Panc1 (cell line): ENCODE measurements around the gene PAX5. TPM values are rescaled to one million over a fixed set of nuclear protein-coding genes. Genes with fewer than 3 reads are reported as not detected.

Experiments
- ATAC-seq: fragments of 200-7000 bp; cut with Tn5 transposase; 2 replicates; pipeline ENCODE4 v1.9.1; 2020; ENCODE audit warnings: mild to moderate bottlenecking, moderate library complexity
- BruUV-seq: library from RNA; stranded (reverse); fragments of 400-500 nt; replicated peaks from 2 replicates; lab custom pipeline; 2021; lab: Mats Ljungman, UMichigan
- CTCF ChIA-PET: fragments of 300-600 bp; sonication (Branson Sonifier 250); formaldehyde crosslinking; loops from one replicate; lab custom pipeline; 2022; ENCODE audit warnings: antibody characterized with exemption; lab: Charles Lee
- POLR2A ChIA-PET: fragments of 300-600 bp; sonication (Branson Sonifier 250); formaldehyde crosslinking; loops from one replicate; lab custom pipeline; 2022; ENCODE audit warnings: antibody characterized with exemption; lab: Charles Lee
- DNase-seq: peaks from one replicate; pipeline ENCODE4 v3.0.0-alpha.2; 2010; ENCODE audit warnings: low read depth, low spot score
- H3K27ac ChIP-seq: 2 replicates; pipeline ENCODE4 v1.5.1; 2011; ENCODE audit warnings: mild to moderate bottlenecking, low read length, inconsistent platforms
- H3K27me3 ChIP-seq: fragments of 200-500 bp; sonication (Bioruptor generic); 2 replicates; pipeline ENCODE4 v1.6.0; 2014; ENCODE audit warnings: low read length, inconsistent platforms; ENCODE audit not compliant: control insufficient read depth, insufficient read depth
- H3K36me3 ChIP-seq: fragments of 200-500 bp; sonication (Bioruptor generic); 2 replicates; pipeline ENCODE4 v1.5.1; 2014; ENCODE audit warnings: inconsistent platforms, mild to moderate bottlenecking, low read length, moderate library complexity; ENCODE audit not compliant: control insufficient read depth, insufficient read depth
- H3K4me1 ChIP-seq: 2 replicates; pipeline ENCODE4 v1.5.1; 2011; ENCODE audit warnings: inconsistent platforms, mild to moderate bottlenecking, low read length, moderate library complexity; ENCODE audit not compliant: control insufficient read depth, insufficient read depth
- H3K4me3 ChIP-seq, 2 experiments: 2 replicates each; pipeline ENCODE4 v1.5.1; 2011 to 2012; ENCODE audit warnings: low read depth in 2 of 2, low read length in 2 of 2, mild to moderate bottlenecking in 2 of 2, inconsistent platforms in 1 of 2, moderate library complexity in 1 of 2
- H3K9me3 ChIP-seq: fragments of 200-500 bp; sonication (Bioruptor generic); 2 replicates; pipeline ENCODE4 v1.5.1; 2014; ENCODE audit warnings: low read depth, mild to moderate bottlenecking, inconsistent platforms, low read length, moderate library complexity; ENCODE audit not compliant: control insufficient read depth, insufficient read depth
- POLR2AphosphoS5 ChIP-seq: IDR thresholded peaks from 2 replicates; pipeline ENCODE4 v1.6.1; 2012; ENCODE audit warnings: mild to moderate bottlenecking, low read depth, low read length, moderate library complexity
- SIN3A ChIP-seq: IDR thresholded peaks from 2 replicates; pipeline ENCODE4 v1.6.1; 2012; ENCODE audit warnings: low read depth, mild to moderate bottlenecking, low read length, moderate library complexity, borderline replicate concordance; ENCODE audit not compliant: insufficient read depth
- TCF7L2 ChIP-seq: IDR thresholded peaks from 2 replicates; pipeline ENCODE4 v1.6.1; 2011; ENCODE audit warnings: mild to moderate bottlenecking, low read depth, low read length, inconsistent platforms
- in situ Hi-C: cut with HindIII; loops from 2 replicates; pipeline ENCODE4 v1.10.0; 2016; ENCODE audit warnings: low sequenced_read_pairs, low pct_unique_long_range_greater_than_20kb
- intact Hi-C: fragments of 100-400 bp; cut with micrococcal nuclease; formaldehyde crosslinking; loops from one replicate; pipeline ENCODE4 v1.10.0; 2022; ENCODE audit not compliant: unreplicated experiment
- total RNA-seq: library from RNA; stranded (reverse); gene quantifications from one replicate; pipeline ENCODE4 v1.2.1, GENCODE V29; 2021; ENCODE audit not compliant: unreplicated experiment
- TF ChIP-seq, protein P1 (sequence below), 2 experiments: IDR thresholded peaks; 2 replicates each; pipeline ENCODE4 v1.6.1; 2011 to 2012; ENCODE audit warnings: low read depth in 2 of 2, control low read depth in 1 of 2, low read length in 1 of 2, mild to moderate bottlenecking in 1 of 2, moderate library complexity in 1 of 2; ENCODE audit not compliant: insufficient read depth in 1 of 2
- TF ChIP-seq, protein P2 (sequence below): fragments of 450-650 bp; IDR thresholded peaks from 2 replicates; pipeline ENCODE4 v1.5.1; 2017; ENCODE audit warnings: mild to moderate bottlenecking

Gene PAX5
- total RNA-seq, 1 experiment from 2014 or later: 0.39 TPM

DNA sequence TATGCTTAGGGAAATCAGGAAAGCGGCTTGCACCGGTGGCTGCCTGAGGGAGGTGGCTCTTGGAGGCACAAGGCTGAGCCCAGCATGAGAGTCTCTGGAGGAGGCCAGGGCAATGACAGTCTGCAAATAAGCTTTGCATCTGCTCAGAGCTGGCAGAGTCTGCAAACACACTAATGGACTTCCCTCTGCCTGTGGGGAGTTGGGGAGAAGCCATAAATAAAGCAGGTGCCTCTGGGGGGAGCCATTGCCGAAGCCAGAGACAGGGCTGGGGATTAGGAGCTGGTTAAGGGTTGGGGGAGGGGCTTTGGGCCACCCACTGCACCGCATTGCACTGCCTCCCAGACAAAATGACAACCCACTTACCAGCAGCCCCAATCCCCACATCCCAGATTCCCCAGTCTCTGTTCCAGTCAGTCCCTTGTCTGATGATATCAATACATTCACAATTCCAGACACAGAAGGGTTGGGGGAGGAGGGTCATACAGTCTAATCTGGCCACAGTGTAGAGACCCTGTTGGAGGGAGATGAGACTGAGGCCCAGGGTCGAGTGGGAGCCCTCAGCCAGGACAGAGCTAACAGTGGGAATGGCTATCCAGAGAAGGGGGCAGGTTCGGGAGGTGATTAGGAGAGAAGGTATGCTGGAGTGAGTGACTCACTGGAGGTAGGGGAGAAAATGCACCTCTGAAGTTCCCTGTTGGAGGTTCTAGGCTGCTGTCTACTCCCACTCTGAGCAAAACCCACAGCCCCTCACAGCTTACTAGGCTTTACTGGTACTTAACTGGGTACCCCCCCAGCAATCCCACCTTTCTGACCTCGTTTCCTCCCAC is 53.7 kb downstream of the PAX5 start:
- Histone ChIP-seq H3K27me3 (peaks cover 7% of the 10 kb centered on the region), H3K4me1 (peaks cover 4% of the 10 kb centered on the region), H3K27ac (no peak overlapping the region), H3K9me3 (no peaks in the 10 kb centered on the region), H3K36me3 (no peaks in the 10 kb centered on the region), H3K4me3 (no peak overlapping the region)
- no peak for DNase-seq
- no peak for TF ChIP-seq POLR2AphosphoS5
- no peak for TF ChIP-seq SIN3A
- TF ChIP-seq, protein P1, sequence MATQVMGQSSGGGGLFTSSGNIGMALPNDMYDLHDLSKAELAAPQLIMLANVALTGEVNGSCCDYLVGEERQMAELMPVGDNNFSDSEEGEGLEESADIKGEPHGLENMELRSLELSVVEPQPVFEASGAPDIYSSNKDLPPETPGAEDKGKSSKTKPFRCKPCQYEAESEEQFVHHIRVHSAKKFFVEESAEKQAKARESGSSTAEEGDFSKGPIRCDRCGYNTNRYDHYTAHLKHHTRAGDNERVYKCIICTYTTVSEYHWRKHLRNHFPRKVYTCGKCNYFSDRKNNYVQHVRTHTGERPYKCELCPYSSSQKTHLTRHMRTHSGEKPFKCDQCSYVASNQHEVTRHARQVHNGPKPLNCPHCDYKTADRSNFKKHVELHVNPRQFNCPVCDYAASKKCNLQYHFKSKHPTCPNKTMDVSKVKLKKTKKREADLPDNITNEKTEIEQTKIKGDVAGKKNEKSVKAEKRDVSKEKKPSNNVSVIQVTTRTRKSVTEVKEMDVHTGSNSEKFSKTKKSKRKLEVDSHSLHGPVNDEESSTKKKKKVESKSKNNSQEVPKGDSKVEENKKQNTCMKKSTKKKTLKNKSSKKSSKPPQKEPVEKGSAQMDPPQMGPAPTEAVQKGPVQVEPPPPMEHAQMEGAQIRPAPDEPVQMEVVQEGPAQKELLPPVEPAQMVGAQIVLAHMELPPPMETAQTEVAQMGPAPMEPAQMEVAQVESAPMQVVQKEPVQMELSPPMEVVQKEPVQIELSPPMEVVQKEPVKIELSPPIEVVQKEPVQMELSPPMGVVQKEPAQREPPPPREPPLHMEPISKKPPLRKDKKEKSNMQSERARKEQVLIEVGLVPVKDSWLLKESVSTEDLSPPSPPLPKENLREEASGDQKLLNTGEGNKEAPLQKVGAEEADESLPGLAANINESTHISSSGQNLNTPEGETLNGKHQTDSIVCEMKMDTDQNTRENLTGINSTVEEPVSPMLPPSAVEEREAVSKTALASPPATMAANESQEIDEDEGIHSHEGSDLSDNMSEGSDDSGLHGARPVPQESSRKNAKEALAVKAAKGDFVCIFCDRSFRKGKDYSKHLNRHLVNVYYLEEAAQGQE (IDR thresholded peaks at IDR 0.05; ENCODE audit: insufficient read depth in 1 of 2, low read depth in 2 of 2, low read length in 1 of 2): no peak
- no peak for TF ChIP-seq TCF7L2
- TF ChIP-seq, protein P2, sequence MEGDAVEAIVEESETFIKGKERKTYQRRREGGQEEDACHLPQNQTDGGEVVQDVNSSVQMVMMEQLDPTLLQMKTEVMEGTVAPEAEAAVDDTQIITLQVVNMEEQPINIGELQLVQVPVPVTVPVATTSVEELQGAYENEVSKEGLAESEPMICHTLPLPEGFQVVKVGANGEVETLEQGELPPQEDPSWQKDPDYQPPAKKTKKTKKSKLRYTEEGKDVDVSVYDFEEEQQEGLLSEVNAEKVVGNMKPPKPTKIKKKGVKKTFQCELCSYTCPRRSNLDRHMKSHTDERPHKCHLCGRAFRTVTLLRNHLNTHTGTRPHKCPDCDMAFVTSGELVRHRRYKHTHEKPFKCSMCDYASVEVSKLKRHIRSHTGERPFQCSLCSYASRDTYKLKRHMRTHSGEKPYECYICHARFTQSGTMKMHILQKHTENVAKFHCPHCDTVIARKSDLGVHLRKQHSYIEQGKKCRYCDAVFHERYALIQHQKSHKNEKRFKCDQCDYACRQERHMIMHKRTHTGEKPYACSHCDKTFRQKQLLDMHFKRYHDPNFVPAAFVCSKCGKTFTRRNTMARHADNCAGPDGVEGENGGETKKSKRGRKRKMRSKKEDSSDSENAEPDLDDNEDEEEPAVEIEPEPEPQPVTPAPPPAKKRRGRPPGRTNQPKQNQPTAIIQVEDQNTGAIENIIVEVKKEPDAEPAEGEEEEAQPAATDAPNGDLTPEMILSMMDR: no peak
- intact Hi-C loops (no loop called here), in situ Hi-C loops (no loop called here)
- ChIA-PET POLR2A (no interaction called here), CTCF (interaction anchor here (0.7 kb wide), 1 partner anchor 118 kb away, joined by 9 read pairs; no protein-coding TSS in a partner anchor)
- peak; percentile 80 for ATAC-seq
- no TSS peak for BruUV-seq

DNA sequence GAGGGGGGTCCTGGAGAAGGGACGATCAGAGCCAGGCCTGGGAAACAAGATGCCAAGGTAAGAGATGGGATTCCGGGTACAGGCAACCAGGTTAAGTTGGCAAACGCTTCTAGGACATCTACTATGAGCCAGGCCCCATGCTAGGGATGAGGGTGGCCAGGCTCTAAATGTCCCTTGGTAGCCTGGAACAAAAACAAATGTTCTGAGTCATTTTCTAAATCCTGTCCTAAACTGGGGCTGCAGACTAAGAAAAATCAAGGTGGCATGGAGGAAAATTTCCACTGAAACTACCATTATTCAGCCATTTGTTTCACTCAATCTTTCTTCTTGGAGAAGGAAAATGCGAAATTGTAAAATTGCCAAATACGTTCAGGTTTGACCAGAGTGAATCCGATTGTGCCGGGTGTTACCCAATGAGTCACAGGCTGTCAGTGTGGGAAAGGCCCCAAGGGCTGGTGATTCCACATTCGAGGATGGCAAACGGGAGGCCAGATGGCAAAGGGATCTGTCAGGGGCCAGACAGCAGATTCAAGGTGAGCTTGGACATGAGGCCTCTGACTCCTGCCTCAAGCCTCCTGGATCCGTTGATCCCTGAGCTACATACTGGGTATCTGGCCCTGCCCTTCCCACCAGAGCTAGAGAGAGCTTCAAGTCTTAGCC is 57.6 kb downstream of the PAX5 start:
- Histone ChIP-seq H3K4me3 (no peak overlapping the region), H3K4me1 (peaks cover 4% of the 10 kb centered on the region), H3K27ac (no peak overlapping the region), H3K36me3 (no peaks in the 10 kb centered on the region), H3K27me3 (no peaks in the 10 kb centered on the region), H3K9me3 (no peaks in the 10 kb centered on the region)
- intact Hi-C loops: loop anchor here (5.0 kb wide), 1 partner anchor 104 kb away; no protein-coding TSS in a partner anchor
- TF ChIP-seq, protein P1 (IDR thresholded peaks at IDR 0.05; ENCODE audit: insufficient read depth in 1 of 2, low read depth in 2 of 2, low read length in 1 of 2): no peak
- DNase-seq (no peak), ATAC-seq (no peak)
- in situ Hi-C loops: no loop called here
- ChIA-PET POLR2A (no interaction called here), CTCF (interaction anchor here (0.6 to 2.9 kb wide), 3 partner anchors 66 to 410 kb away, joined by 3 to 35 read pairs (median 3); no protein-coding TSS in a partner anchor)
- no TSS peak for BruUV-seq
